Tibial artery (tissue), 4 donors: ENCODE results near the gene IL1R2.
A peak's percentile ranks its signal among the peaks of the same experiment; 100 is the strongest.

Experiments
- DNase-seq, 2 donors: peaks; one replicate each; pipeline ENCODE4 v3.0.0-alpha.2; 2019
- H3K27ac ChIP-seq, 2 donors: fragments of 200-600 bp; sonication (generic) in 1 of 2; 1 replicate in 1 of 2; 2 replicates in 1 of 2; pipeline ENCODE4 v1.5.1; 2018 to 2019; ENCODE audit warnings: mild to moderate bottlenecking in 1 of 2
- H3K27me3 ChIP-seq, 2 donors: fragments of 200-600 bp; sonication (generic) in 1 of 2; one replicate each; pipeline versions ENCODE4 v1.5.1 to v1.6.0; 2016 to 2019
- H3K36me3 ChIP-seq, 3 donors: fragments of 200-600 bp; sonication (generic) in 2 of 3; one replicate each; pipeline ENCODE4 v1.5.1; 2016 to 2019; ENCODE audit warnings: mild to moderate bottlenecking in 2 of 3
- H3K4me1 ChIP-seq, 4 donors: fragments of 200-600 bp; sonication (generic) in 2 of 4; 1 replicate in 3 of 4; 2 replicates in 1 of 4; pipeline ENCODE4 v1.5.1; 2016 to 2019
- H3K4me3 ChIP-seq, 2 donors: fragments of 200-600 bp; sonication (generic) in 1 of 2; 1 replicate in 1 of 2; 2 replicates in 1 of 2; pipeline ENCODE4 v1.5.1; 2018 to 2019; ENCODE audit warnings: mild to moderate bottlenecking in 2 of 2
- H3K9me3 ChIP-seq, 3 donors: fragments of 200-600 bp; sonication (generic) in 1 of 3; one replicate each; pipeline ENCODE4 v1.5.1; 2016 to 2019
- CTCF ChIP-seq, 2 experiments: fragments of 200-600 bp in 1 of 2; fragments of 450-650 bp in 1 of 2; IDR thresholded peaks; one replicate each; pipeline ENCODE4 v1.5.1; 2017 to 2019; ENCODE audit warnings: antibody characterized with exemption in 2 of 2, mild to moderate bottlenecking in 1 of 2, moderate library complexity in 1 of 2
- intact Hi-C: fragments of 100-400 bp; cut with DNase I; formaldehyde crosslinking; loops from one replicate; pipeline ENCODE4 v1.15.0; 2023; ENCODE audit warnings: low total_unique reads

The IL1R2 gene

GRCh38 chr2:102014041-102014345, 22.2 kb downstream of the IL1R2 start:
- Histone ChIP-seq H3K4me1 (no peaks in the 10 kb centered on the region), H3K9me3 (no peaks in the 10 kb centered on the region), H3K4me3 (no peak overlapping the region), H3K27ac (no peak overlapping the region), H3K36me3 (no peaks in the 10 kb centered on the region), H3K27me3 (no peaks in the 10 kb centered on the region)
- no peak for DNase-seq
- no peak for TF ChIP-seq CTCF (IDR thresholded peaks at IDR 0.05)
- intact Hi-C loops = no loop called here

DNA sequence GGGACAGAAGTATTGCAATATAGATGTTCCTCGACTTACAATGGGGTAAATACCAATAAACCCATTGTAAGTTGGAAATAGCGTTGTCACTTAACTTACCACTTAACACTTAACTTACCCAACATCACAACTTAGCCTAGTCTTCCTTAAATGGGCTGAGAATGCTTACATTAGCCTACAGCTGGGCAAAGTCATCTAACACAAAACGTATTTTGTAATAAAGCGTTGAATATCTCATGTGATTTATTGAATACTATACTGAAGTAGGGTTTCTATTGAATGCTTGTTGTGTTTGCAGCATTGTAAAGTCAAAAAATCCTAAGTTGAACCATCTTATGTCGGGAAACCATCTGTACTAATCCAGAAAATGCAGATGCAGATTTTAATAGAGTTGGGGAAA, 23.6 kb downstream of the IL1R2 start:
- no peaks in the 10 kb centered on the region for H3K36me3 ChIP-seq
- intact Hi-C loops = no loop called here
- DNase-seq = no peak
- H3K27me3 ChIP-seq = no peaks in the 10 kb centered on the region
- no peak for TF ChIP-seq CTCF (IDR thresholded peaks at IDR 0.05)
- H3K9me3 ChIP-seq = no peaks in the 10 kb centered on the region
- H3K4me3 ChIP-seq = no peak overlapping the region
- peaks cover 0 to 3% (median 0%) of the 10 kb centered on the region in 4 donors for H3K4me1 ChIP-seq
- H3K27ac ChIP-seq = no peak overlapping the region

DNA sequence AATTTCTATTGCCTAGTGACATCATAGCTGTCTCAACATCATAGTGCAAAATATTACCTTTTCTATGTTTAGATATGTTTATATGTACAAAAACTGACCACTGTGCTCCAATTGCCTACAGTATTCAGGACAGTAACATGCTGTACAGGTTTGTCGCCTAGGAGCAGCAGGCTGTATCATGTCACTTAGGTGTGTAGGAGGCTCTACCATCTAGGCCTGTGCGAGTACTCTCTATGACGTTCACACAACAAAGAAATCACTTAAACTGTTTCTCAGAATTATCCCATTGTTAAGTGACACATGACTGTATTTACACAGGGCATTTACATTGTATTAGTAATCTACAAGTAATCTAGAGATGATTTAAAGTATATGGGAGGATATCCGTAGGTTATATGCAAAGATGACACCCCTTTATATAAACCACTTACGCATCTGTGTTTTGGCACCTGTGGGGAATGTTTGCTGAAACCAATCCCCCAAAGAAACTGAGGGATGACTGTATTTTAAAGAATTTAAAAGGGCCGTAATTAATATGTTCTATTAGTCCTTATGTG, 24.7 kb downstream of the IL1R2 start:
- no peak overlapping the region for H3K27ac ChIP-seq
- intact Hi-C loops = no loop called here
- no peaks in the 10 kb centered on the region for H3K9me3 ChIP-seq
- TF ChIP-seq CTCF (IDR thresholded peaks at IDR 0.05) = no peak
- no peaks in the 10 kb centered on the region for H3K27me3 ChIP-seq
- H3K36me3 ChIP-seq = no peaks in the 10 kb centered on the region
- no peak for DNase-seq
- H3K4me1 ChIP-seq = peaks cover 0 to 9% (median 5%) of the 10 kb centered on the region in 4 donors
- H3K4me3 ChIP-seq = no peak overlapping the region

DNA sequence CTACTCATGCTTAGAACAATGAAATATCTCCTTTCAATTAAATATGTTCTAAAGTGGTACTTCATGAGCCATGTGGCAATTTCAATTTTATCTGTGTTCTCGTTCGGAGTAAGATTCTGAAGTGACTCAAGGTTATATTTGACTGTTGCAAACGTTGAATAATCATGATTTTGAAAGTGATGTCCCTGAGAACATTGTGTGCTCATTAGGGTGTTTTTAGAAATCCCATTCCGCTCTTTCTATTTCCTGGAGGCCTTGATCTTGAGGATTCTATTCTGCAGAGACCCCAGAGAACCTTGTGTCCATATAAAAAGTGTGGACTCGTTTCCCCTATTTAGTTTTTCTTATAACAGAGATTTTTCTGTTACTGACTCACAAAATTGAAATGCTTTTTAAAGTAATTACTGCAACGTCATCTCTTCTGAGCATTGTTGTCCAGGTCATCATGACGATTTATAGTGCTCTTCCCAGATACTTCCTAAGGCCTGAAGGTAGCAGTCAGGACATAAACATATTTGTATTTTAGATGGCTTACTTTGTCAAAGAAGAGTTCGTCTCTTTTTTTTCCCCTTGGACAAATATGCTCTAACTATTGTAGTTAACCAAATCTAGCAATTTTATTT, 27.2 kb downstream of the IL1R2 start:
- intact Hi-C loops = no loop called here
- DNase-seq = no peak
- H3K36me3 ChIP-seq = no peaks in the 10 kb centered on the region
- no peak overlapping the region for H3K27ac ChIP-seq
- H3K4me3 ChIP-seq = no peak overlapping the region
- TF ChIP-seq CTCF (IDR thresholded peaks at IDR 0.05) = no peak
- no peaks in the 10 kb centered on the region for H3K27me3 ChIP-seq
- H3K9me3 ChIP-seq = no peaks in the 10 kb centered on the region
- H3K4me1 ChIP-seq = peaks cover 0 to 9% (median 6%) of the 10 kb centered on the region in 4 donors

- no peaks in the 10 kb centered on the region for H3K36me3 ChIP-seq
- DNase-seq = peak; percentile 91 to 94
- TF ChIP-seq CTCF (IDR thresholded peaks at IDR 0.05) = peak; percentile 97 to 99
Observed at GRCh38 chr2:102020596-102021170, 28.9 kb downstream of the IL1R2 start.

More at GRCh38 chr2:102020596-102021170, 28.9 kb downstream of the IL1R2 start:
- H3K27ac ChIP-seq = peak overlapping the region in 1 of 2 donors; percentile 12
- no peak overlapping the region for H3K4me3 ChIP-seq
- intact Hi-C loops = loop anchor here (2.0 to 5.0 kb wide), 3 partner anchors 146 to 322 kb away; no protein-coding TSS in a partner anchor
- peaks cover 0 to 11% (median 6%) of the 10 kb centered on the region in 4 donors for H3K4me1 ChIP-seq
- no peaks in the 10 kb centered on the region for H3K9me3 ChIP-seq
- no peaks in the 10 kb centered on the region for H3K27me3 ChIP-seq
